Adrenal gland (tissue), 12 donors: ENCODE measurements around the gene BOD1. TPM values are rescaled to one million over a fixed set of nuclear protein-coding genes. Genes with fewer than 3 reads are reported as not detected.
A peak's percentile ranks its signal among the peaks of the same experiment; 100 is the strongest.

ENCODE experiments used
- DNase-seq, 7 donors: peaks; one replicate each; pipeline ENCODE4 v3.0.0-alpha.2; 2019 to 2020
- H3K27ac ChIP-seq, 5 donors: fragments of 200-600 bp; sonication (generic) in 4 of 5; 1 replicate in 3 of 5; 2 replicates in 2 of 5; pipeline versions ENCODE4 v1.5.1 to v1.8.0; 2016 to 2020; ENCODE audit warnings: mild to moderate bottlenecking in 1 of 5
- H3K27me3 ChIP-seq: fragments of 200-600 bp; 2 replicates; pipeline ENCODE4 v1.8.0; 2021
- H3K36me3 ChIP-seq, 2 donors: fragments of 200-600 bp; replicated peaks in 1 of 2; 1 replicate in 1 of 2; 2 replicates in 1 of 2; pipeline versions ENCODE4 v1.5.1 to v1.8.0; 2018 to 2022
- H3K4me1 ChIP-seq, 2 donors: fragments of 200-600 bp; replicated peaks in 1 of 2; 1 replicate in 1 of 2; 2 replicates in 1 of 2; pipeline versions ENCODE4 v1.5.1 to v1.8.0; 2018 to 2021
- H3K4me3 ChIP-seq, 4 donors: fragments of 200-600 bp; sonication (generic) in 3 of 4; one replicate each; pipeline ENCODE4 v1.5.1; 2016 to 2018
- H3K9me3 ChIP-seq, 3 donors: fragments of 200-600 bp; sonication (generic) in 1 of 3; replicated peaks in 1 of 3; 1 replicate in 2 of 3; 2 replicates in 1 of 3; pipeline versions ENCODE4 v1.5.1 to v1.8.0; 2016 to 2021
- POLR2A ChIP-seq, 2 donors: fragments of 450-650 bp; IDR thresholded peaks; one replicate each; pipeline ENCODE4 v1.6.1; 2017; ENCODE audit warnings: antibody characterized with exemption in 2 of 2, mild to moderate bottlenecking in 2 of 2, moderate library complexity in 1 of 2
- WGBS, 4 donors: extraction: QIAGEN DNeasy Blood & Tissue Kit in 2 of 4; methylation state at CpG; one replicate each; pipeline versions ENCODE4 v1.1.5 to v1.1.7; 2013 to 2017; 5-methylcytosine and 5-hydroxymethylcytosine counted together
- intact Hi-C, 2 donors: fragments of 100-400 bp; cut with DNase I; formaldehyde crosslinking; loops; one replicate each; pipeline versions ENCODE4 v1.14.1 to v1.15.0; 2022 to 2023
- polyA plus RNA-seq, 3 donors: library from polyadenylated mRNA; stranded (reverse); fragments of 200-250 nt in 2 of 3; fragments of 350-450 nt in 1 of 3; fragmentation: Illumina TruSeq in 1 of 3; extraction: RNeasy Lipid Tissue Mini Kit (QIAGEN cat#74804) in 1 of 3; gene quantifications; one replicate each; pipeline ENCODE4 v1.2.3, GENCODE V29; 2013 to 2014
- total RNA-seq, 9 donors: library from RNA; depleted of rRNA in 4 of 9; stranded (reverse); fragments of >200 nt in 4 of 9; fragments of 120-200 nt in 1 of 9; fragmentation: NEBNext Ultra II Directional in 1 of 9; extraction: Animal tissue kit (Norgen Biotek cat#: 25700) in 1 of 9; gene quantifications; one replicate each; pipeline versions ENCODE4 v1.1.0 to v1.2.4, GENCODE V29; 2013 to 2023
- TF ChIP-seq, protein P1 (sequence below), 6 experiments: fragments of 450-650 bp in 4 of 6; fragments of 200-600 bp in 2 of 6; sonication (generic) in 1 of 6; IDR thresholded peaks; 1 replicate in 5 of 6; 2 replicates in 1 of 6; pipeline versions ENCODE4 v1.5.1 to v1.8.0; 2016 to 2021; ENCODE audit warnings: antibody characterized with exemption in 6 of 6, mild to moderate bottlenecking in 2 of 6, moderate library complexity in 1 of 6
- donor health status: healthy with polysubstance abuse.
- donor health status: Bipolar disorder and iron deficiency.
- donor health status: DM: yes; HTN: yes; CAD: no.
- donor health status: DM: no; HTN: no; CAD: no.
- donor health status: DM: no; HTN: no; CAD: no.
- donor health status: DM: yes; HTN: yes; CAD: no.

Gene BOD1
- total and polyA plus RNA-seq, 12 donors, result 30.0 to 127 (median 54.2) TPM

DNA sequence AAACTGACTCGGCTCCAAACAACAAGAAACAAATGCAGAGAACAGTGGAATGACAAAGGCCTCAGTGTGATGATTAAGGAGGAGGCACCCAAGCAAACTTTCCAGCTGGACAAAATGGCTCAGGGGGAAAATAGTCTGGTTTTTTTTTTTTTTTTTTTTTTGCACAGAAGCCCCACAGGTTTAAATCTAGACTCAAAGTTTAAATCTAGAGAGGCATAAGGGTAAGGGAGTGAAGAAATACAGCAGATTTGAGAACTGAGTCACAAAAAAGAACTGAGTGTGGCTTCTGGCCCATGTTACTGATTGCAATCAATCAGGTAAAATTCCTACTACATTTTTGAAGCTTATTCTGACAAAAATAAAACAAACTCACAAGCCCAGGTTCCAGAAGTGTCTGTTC is 12.3 kb downstream of the BOD1 start:
- no peaks in the 10 kb centered on the region for H3K27me3 ChIP-seq
- H3K9me3 ChIP-seq, result no peaks in the 10 kb centered on the region
- H3K4me3 ChIP-seq, result no peak overlapping the region
- 45 to 97% (median 85%) methylated on average over 1 of the region's 1 CpG for WGBS, 4 donors
- no peak for DNase-seq
- no peak overlapping the region for H3K27ac ChIP-seq
- peaks cover 8 to 16% of the 10 kb centered on the region in 2 donors for H3K4me1 ChIP-seq
- TF ChIP-seq, protein P1, sequence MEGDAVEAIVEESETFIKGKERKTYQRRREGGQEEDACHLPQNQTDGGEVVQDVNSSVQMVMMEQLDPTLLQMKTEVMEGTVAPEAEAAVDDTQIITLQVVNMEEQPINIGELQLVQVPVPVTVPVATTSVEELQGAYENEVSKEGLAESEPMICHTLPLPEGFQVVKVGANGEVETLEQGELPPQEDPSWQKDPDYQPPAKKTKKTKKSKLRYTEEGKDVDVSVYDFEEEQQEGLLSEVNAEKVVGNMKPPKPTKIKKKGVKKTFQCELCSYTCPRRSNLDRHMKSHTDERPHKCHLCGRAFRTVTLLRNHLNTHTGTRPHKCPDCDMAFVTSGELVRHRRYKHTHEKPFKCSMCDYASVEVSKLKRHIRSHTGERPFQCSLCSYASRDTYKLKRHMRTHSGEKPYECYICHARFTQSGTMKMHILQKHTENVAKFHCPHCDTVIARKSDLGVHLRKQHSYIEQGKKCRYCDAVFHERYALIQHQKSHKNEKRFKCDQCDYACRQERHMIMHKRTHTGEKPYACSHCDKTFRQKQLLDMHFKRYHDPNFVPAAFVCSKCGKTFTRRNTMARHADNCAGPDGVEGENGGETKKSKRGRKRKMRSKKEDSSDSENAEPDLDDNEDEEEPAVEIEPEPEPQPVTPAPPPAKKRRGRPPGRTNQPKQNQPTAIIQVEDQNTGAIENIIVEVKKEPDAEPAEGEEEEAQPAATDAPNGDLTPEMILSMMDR (IDR thresholded peaks at IDR 0.05), result no peak
- TF ChIP-seq POLR2A (IDR thresholded peaks at IDR 0.05), result no peak
- intact Hi-C loops, result no loop called here
- H3K36me3 ChIP-seq, result peaks cover 0 to 41% of the 10 kb centered on the region in 2 donors

DNA sequence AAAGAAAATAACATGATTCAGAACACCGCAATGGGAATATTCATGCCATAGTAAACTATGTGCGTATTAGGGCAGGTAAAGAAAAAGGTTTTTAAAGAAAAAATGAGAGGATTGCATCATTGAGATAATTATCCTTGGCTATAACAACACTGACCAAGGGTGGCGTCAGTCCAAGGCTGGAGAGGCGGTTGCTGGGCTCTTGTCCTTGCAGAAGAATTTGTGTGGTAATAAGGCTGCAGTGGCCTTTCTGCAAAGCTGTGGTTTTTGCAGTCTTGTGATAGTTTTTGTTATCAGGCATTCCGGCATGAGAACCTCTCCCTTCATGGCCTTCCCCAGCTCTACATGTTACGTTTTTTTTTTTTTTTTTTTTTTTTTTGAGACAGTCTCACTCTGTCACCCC is 14.0 kb downstream of the BOD1 start:
- 36 to 44% (median 42%) methylated on average over 6 of the region's 6 CpGs for WGBS, 4 donors
- H3K4me3 ChIP-seq, result no peak overlapping the region
- H3K9me3 ChIP-seq, result no peaks in the 10 kb centered on the region
- peak in 6 of 7 donors; percentile 87 to 93 (median 90) for DNase-seq
- peaks cover 8 to 10% of the 10 kb centered on the region in 2 donors for H3K4me1 ChIP-seq
- intact Hi-C loops, result no loop called here
- no peaks in the 10 kb centered on the region for H3K27me3 ChIP-seq
- TF ChIP-seq, protein P1 (IDR thresholded peaks at IDR 0.05), result peak in 1 of 6 experiments; percentile 17
- peak in 1 of 2 donors; percentile 14 for TF ChIP-seq POLR2A (IDR thresholded peaks at IDR 0.05)
- peaks cover 0 to 24% of the 10 kb centered on the region in 2 donors for H3K36me3 ChIP-seq
- peak overlapping the region in 3 of 5 donors; percentile 9 to 40 (median 37) for H3K27ac ChIP-seq

DNA sequence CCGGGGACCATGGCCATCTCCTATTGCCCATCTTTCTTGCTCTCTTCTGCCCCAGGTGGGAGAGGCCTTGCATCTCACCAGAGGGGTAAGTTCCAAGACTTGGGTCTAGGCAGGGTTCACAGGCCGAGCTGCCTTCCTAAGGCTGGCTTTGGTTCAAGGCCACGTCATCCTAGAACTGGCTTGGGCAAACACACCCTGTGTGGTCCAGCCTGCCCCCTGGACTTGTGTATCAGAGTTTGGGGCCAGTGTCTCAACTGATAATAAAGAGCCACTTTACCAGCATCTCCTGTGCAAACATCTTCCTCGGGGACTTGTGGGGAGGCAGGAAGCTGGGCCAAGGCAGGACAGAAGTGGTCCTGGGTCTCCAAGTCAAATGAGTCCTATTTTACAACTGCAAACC is 17.8 kb downstream of the BOD1 start:
- DNase-seq, result no peak
- TF ChIP-seq, protein P1 (IDR thresholded peaks at IDR 0.05), result no peak
- TF ChIP-seq POLR2A (IDR thresholded peaks at IDR 0.05), result no peak
- Histone ChIP-seq H3K27me3 (no peaks in the 10 kb centered on the region), H3K27ac (no peak overlapping the region), H3K36me3 (no peaks in the 10 kb centered on the region), H3K9me3 (no peaks in the 10 kb centered on the region), H3K4me3 (no peak overlapping the region), H3K4me1 (peaks cover 8 to 10% of the 10 kb centered on the region in 2 donors)
- intact Hi-C loops, result loop anchor here in 1 of 2 donors (10.0 kb wide), 1 partner anchor 144 kb away; no protein-coding TSS in a partner anchor
- WGBS, 4 donors, result 69 to 77% (median 74%) methylated on average over 3 to 4 of the region's 4 CpGs

DNA sequence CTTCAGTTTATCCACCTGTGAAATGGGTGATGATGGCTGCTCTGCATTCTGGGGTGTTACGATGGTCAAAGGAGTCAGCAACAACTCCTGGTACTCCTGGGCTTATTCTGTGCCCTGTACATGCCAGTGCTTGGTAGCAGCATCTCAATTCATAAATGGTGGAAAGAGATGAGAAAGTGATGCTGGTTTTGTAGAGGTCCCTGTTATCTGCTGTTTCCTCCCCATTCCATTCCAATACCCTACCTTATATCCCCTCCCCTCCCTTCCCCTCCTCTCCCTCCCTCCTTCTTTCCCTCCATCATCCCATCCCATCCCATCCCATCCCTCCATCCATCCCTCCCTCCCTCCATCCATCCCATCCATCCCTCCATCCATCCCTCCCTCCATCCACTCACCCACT is 19.1 kb downstream of the BOD1 start:
- peaks cover 0 to 9% (median 0%) of the 10 kb centered on the region in 3 donors for H3K9me3 ChIP-seq
- no peak overlapping the region for H3K4me3 ChIP-seq
- DNase-seq, result no peak
- intact Hi-C loops, result loop anchor here in 1 of 2 donors (10.0 kb wide), 1 partner anchor 143 kb away; no protein-coding TSS in a partner anchor
- 97 to 100% (median 100%) methylated on average over 1 of the region's 1 CpG for WGBS, 4 donors
- TF ChIP-seq POLR2A (IDR thresholded peaks at IDR 0.05), result no peak
- TF ChIP-seq, protein P1 (IDR thresholded peaks at IDR 0.05), result no peak
- no peak overlapping the region for H3K27ac ChIP-seq
- no peaks in the 10 kb centered on the region for H3K27me3 ChIP-seq
- no peaks in the 10 kb centered on the region for H3K36me3 ChIP-seq
- peaks cover 0 to 3% of the 10 kb centered on the region in 2 donors for H3K4me1 ChIP-seq
